Tibial artery (tissue), 4 donors: Measurements from ENCODE around the gene BMPER.

Source experiments
- DNase-seq, 2 donors: peaks; one replicate each; pipeline ENCODE4 v3.0.0-alpha.2; 2019
- H3K27ac ChIP-seq, 2 donors: fragments of 200-600 bp; sonication (generic) in 1 of 2; 1 replicate in 1 of 2; 2 replicates in 1 of 2; pipeline ENCODE4 v1.5.1; 2018 to 2019; ENCODE audit warnings: mild to moderate bottlenecking in 1 of 2
- H3K27me3 ChIP-seq, 2 donors: fragments of 200-600 bp; sonication (generic) in 1 of 2; one replicate each; pipeline versions ENCODE4 v1.5.1 to v1.6.0; 2016 to 2019
- H3K36me3 ChIP-seq, 3 donors: fragments of 200-600 bp; sonication (generic) in 2 of 3; one replicate each; pipeline ENCODE4 v1.5.1; 2016 to 2019; ENCODE audit warnings: mild to moderate bottlenecking in 2 of 3
- H3K4me1 ChIP-seq, 4 donors: fragments of 200-600 bp; sonication (generic) in 2 of 4; 1 replicate in 3 of 4; 2 replicates in 1 of 4; pipeline ENCODE4 v1.5.1; 2016 to 2019
- H3K4me3 ChIP-seq, 2 donors: fragments of 200-600 bp; sonication (generic) in 1 of 2; 1 replicate in 1 of 2; 2 replicates in 1 of 2; pipeline ENCODE4 v1.5.1; 2018 to 2019; ENCODE audit warnings: mild to moderate bottlenecking in 2 of 2
- H3K9me3 ChIP-seq, 3 donors: fragments of 200-600 bp; sonication (generic) in 1 of 3; one replicate each; pipeline ENCODE4 v1.5.1; 2016 to 2019
- intact Hi-C: fragments of 100-400 bp; cut with DNase I; formaldehyde crosslinking; loops from one replicate; pipeline ENCODE4 v1.15.0; 2023; ENCODE audit warnings: low total_unique reads
- TF ChIP-seq, protein P1 (sequence below), 2 experiments: fragments of 200-600 bp in 1 of 2; fragments of 450-650 bp in 1 of 2; IDR thresholded peaks; one replicate each; pipeline ENCODE4 v1.5.1; 2017 to 2019; ENCODE audit warnings: antibody characterized with exemption in 2 of 2, mild to moderate bottlenecking in 1 of 2, moderate library complexity in 1 of 2

The BMPER gene

DNA sequence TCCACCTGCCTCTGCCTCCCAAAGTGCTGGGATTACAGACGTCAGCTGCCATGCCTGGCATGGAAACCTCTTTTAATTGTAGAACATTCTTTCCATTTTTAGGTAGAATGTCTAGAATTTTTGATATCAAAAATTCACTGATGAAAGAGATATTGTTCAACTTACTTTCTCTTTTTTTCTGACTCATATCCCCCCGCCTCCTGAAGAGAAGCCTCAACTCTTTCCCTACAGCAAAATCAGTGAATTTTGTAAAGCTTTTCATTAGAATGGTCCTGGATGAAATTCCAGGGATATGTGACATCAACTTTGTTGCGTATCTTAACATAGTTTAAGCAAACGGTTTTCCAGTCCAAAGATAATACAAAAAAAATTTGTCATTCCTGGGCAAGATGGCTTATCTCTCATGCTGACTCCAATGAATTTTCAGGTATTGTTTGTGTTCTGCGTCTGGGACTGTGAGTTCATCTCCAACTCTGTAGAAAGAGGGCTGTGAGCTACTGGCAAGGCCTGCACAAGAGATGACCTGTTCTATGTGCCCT lies 256.8 kb downstream of the BMPER start:
- no peak for DNase-seq
- H3K4me1 ChIP-seq: peaks cover 0 to 14% (median 5%) of the 10 kb centered on the region in 4 donors
- no peaks in the 10 kb centered on the region for H3K9me3 ChIP-seq
- TF ChIP-seq, protein P1, sequence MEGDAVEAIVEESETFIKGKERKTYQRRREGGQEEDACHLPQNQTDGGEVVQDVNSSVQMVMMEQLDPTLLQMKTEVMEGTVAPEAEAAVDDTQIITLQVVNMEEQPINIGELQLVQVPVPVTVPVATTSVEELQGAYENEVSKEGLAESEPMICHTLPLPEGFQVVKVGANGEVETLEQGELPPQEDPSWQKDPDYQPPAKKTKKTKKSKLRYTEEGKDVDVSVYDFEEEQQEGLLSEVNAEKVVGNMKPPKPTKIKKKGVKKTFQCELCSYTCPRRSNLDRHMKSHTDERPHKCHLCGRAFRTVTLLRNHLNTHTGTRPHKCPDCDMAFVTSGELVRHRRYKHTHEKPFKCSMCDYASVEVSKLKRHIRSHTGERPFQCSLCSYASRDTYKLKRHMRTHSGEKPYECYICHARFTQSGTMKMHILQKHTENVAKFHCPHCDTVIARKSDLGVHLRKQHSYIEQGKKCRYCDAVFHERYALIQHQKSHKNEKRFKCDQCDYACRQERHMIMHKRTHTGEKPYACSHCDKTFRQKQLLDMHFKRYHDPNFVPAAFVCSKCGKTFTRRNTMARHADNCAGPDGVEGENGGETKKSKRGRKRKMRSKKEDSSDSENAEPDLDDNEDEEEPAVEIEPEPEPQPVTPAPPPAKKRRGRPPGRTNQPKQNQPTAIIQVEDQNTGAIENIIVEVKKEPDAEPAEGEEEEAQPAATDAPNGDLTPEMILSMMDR (IDR thresholded peaks at IDR 0.05): no peak
- H3K4me3 ChIP-seq: no peak overlapping the region
- no peaks in the 10 kb centered on the region for H3K36me3 ChIP-seq
- intact Hi-C loops: no loop called here
- H3K27ac ChIP-seq: no peak overlapping the region
- no peaks in the 10 kb centered on the region for H3K27me3 ChIP-seq

DNA sequence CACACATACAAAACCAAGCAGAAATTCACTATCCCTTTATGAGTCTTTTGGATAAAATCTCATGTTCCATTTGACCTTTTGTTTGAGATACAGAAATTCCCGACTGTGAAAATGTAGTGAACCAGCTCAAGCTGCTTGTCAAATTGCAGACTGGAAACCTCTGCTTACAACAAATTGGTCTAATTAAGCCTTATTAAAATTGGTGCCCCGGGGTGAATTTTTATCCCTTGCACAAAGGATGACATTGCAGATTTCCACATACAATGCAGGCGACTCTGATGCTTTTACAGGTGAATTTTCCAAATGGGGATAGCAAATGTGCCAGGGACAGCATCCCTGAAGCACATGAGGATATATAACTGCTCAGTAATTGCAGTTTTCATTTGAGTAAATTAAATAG lies 257.3 kb downstream of the BMPER start:
- Histone ChIP-seq H3K4me1 (peaks cover 0 to 14% (median 5%) of the 10 kb centered on the region in 4 donors), H3K36me3 (no peaks in the 10 kb centered on the region), H3K27me3 (no peaks in the 10 kb centered on the region), H3K27ac (no peak overlapping the region), H3K9me3 (no peaks in the 10 kb centered on the region), H3K4me3 (no peak overlapping the region)
- intact Hi-C loops: no loop called here
- no peak for DNase-seq
- TF ChIP-seq, protein P1 (IDR thresholded peaks at IDR 0.05): no peak

DNA sequence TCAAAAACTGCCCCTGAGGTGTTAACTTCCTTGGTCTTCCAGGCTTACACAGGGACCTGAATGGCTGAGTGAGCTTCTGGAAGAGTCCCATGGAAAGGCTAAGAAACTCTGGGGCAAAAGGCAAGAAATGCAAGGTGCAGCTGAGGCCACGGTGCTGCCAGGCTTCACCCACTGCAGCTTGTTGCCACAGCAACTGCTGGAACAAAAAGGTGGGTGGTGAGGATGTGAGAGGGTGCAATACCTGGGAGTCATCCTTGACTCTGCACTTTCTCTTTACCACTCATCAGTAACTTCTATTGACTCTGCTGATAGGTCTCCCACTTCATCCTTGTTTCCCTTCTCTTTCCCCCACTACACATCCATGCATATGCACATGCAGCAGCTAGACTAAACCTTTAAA lies 258.6 kb downstream of the BMPER start:
- Histone ChIP-seq H3K36me3 (no peaks in the 10 kb centered on the region), H3K4me1 (peaks cover 0 to 2% (median under 1%) of the 10 kb centered on the region in 4 donors), H3K4me3 (no peak overlapping the region), H3K9me3 (no peaks in the 10 kb centered on the region), H3K27ac (no peak overlapping the region), H3K27me3 (no peaks in the 10 kb centered on the region)
- no peak for DNase-seq
- intact Hi-C loops: no loop called here
- TF ChIP-seq, protein P1 (IDR thresholded peaks at IDR 0.05): no peak

DNA sequence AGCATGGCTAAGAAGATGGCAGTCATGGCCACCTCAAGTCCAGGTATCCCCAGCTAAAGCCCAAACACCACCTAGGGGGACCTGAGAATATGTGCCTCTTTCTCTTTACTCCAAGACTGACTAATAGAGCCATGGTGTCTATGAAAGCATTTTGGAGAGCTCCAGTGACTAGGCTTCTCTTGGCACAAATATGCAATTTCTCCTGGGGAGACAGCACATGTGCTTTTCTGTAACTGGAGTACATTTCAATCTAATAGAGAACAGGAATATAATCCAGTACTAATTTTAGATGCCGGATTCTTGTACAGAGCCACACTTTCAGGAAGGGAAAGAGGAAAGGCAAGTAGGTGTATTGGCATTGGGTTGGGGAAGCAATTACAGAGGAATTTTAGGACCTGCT lies 260.1 kb downstream of the BMPER start:
- Histone ChIP-seq H3K4me3 (no peak overlapping the region), H3K36me3 (no peaks in the 10 kb centered on the region), H3K4me1 (no peaks in the 10 kb centered on the region), H3K27me3 (no peaks in the 10 kb centered on the region), H3K9me3 (no peaks in the 10 kb centered on the region), H3K27ac (no peak overlapping the region)
- TF ChIP-seq, protein P1 (IDR thresholded peaks at IDR 0.05): no peak
- intact Hi-C loops: no loop called here
- no peak for DNase-seq

DNA sequence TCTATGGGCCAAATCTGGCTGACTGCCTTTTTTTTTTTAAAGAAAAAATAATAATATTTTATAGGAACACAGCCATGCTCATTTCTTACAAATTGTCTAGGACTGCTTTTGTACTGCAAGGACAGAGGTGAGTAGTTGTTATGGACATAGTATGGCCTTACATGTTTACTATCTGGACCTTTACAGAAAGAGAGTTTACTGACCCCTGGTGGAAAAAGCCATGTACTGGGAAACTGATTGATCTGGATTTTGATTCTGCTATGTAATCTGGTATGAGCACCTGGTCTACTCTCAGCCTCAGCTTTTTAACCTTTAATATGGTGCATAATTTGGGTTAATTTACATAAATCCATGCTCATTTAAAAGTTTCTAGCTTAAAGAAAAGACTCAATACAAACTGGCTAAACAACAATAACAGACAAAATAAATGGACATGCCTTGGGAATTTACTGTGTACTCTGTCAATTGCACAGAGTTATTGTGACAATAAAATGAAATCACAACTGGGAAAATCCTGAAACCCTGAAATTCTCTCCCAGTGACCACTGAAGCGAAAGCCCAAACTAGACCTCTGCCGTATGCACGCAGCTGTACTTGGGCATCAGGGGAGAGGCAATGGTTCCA lies 260.7 kb downstream of the BMPER start:
- Histone ChIP-seq H3K4me3 (no peak overlapping the region), H3K4me1 (no peaks in the 10 kb centered on the region), H3K27ac (no peak overlapping the region), H3K36me3 (no peaks in the 10 kb centered on the region), H3K27me3 (no peaks in the 10 kb centered on the region), H3K9me3 (no peaks in the 10 kb centered on the region)
- DNase-seq: no peak
- TF ChIP-seq, protein P1 (IDR thresholded peaks at IDR 0.05): peak; percentile 40 to 44
- intact Hi-C loops: no loop called here
